B cell (primary cell): ENCODE results near the gene REEP6. TPM values are rescaled to one million over a fixed set of nuclear protein-coding genes. Genes with fewer than 3 reads are reported as not detected.
A peak's percentile ranks its signal among the peaks of the same experiment; 100 is the strongest.

Experiments
- ATAC-seq: fragments of 200-7000 bp; cut with Tn5 transposase; one replicate; pipeline ENCODE4 v1.10.0; 2021; ENCODE audit warnings: low read depth, mild to moderate bottlenecking, moderate number of reproducible peaks, moderate library complexity
- CTCF ChIA-PET: fragments of 350-600 bp; sonication (Branson Sonifier 250); formaldehyde crosslinking; loops from one replicate; lab custom pipeline; 2021; ENCODE audit warnings: antibody characterized with exemption, inconsistent platforms; lab: Charles Lee
- POLR2A ChIA-PET: fragments of 350-600 bp; sonication (Branson Sonifier 250); formaldehyde crosslinking; loops from one replicate; lab custom pipeline; 2021; ENCODE audit warnings: antibody characterized with exemption; lab: Charles Lee
- DNase-seq: peaks from one replicate; pipeline ENCODE4 v3.0.0; 2013
- H2AFZ ChIP-seq: 2 replicates; pipeline ENCODE4 v1.6.1; 2012; ENCODE audit warnings: mild to moderate bottlenecking, low read depth, low read length; ENCODE audit not compliant: insufficient read depth, poor library complexity, severe bottlenecking
- H3K27ac ChIP-seq, 2 donors: 1 replicate in 1 of 2; 2 replicates in 1 of 2; pipeline ENCODE4 v1.5.1; 2012 to 2013; ENCODE audit warnings: low read length in 2 of 2, mild to moderate bottlenecking in 2 of 2, moderate library complexity in 1 of 2
- H3K27me3 ChIP-seq, 4 experiments: fragments of 200-600 bp in 1 of 4; sonication (generic) in 1 of 4; replicated peaks in 1 of 4; 1 replicate in 2 of 4; 2 replicates in 2 of 4; pipeline versions ENCODE4 v1.6.1 to v1.7.0; 2013 to 2016; ENCODE audit warnings: low read length in 3 of 4, mild to moderate bottlenecking in 2 of 4, mixed read lengths in 1 of 4, moderate library complexity in 1 of 4; ENCODE audit not compliant: insufficient read depth in 4 of 4, control insufficient read depth in 3 of 4; ENCODE audit errors: control extremely low read depth in 1 of 4
- H3K36me3 ChIP-seq, 2 experiments: replicated peaks in 1 of 2; 1 replicate in 1 of 2; 2 replicates in 1 of 2; pipeline versions ENCODE4 v1.6.1 to v1.7.1; 2013; ENCODE audit warnings: low read length in 1 of 2; ENCODE audit not compliant: insufficient read depth in 2 of 2, control insufficient read depth in 1 of 2; ENCODE audit errors: control extremely low read depth in 1 of 2, extremely low read depth in 1 of 2
- H3K4me1 ChIP-seq, 2 donors: fragments of 200-600 bp in 1 of 2; sonication (generic) in 1 of 2; 1 replicate in 1 of 2; 2 replicates in 1 of 2; pipeline versions ENCODE4 v1.5.1 to v1.6.1; 2013 to 2017; ENCODE audit warnings: low read length in 2 of 2; ENCODE audit not compliant: control insufficient read depth in 2 of 2, insufficient read depth in 2 of 2
- H3K4me2 ChIP-seq: replicated peaks from 2 replicates; pipeline ENCODE3; 2012; ENCODE audit warnings: mild to moderate bottlenecking, low read depth, low read length; ENCODE audit not compliant: poor library complexity, severe bottlenecking
- H3K4me3 ChIP-seq, 5 experiments: fragments of 200-600 bp in 1 of 5; sonication (generic) in 1 of 5; 1 replicate in 3 of 5; 2 replicates in 2 of 5; pipeline versions ENCODE4 v1.5.1 to v1.7.0; 2011 to 2016; ENCODE audit warnings: low read length in 4 of 5, mild to moderate bottlenecking in 4 of 5, low read depth in 2 of 5, control low read depth in 1 of 5, moderate library complexity in 1 of 5; ENCODE audit not compliant: insufficient read depth in 1 of 5; ENCODE audit errors: control extremely low read depth in 1 of 5, extremely low read depth in 1 of 5
- H3K79me2 ChIP-seq: fragments of 200-600 bp; sonication (generic); one replicate; pipeline ENCODE4 v1.6.0; 2016; ENCODE audit warnings: low read length; ENCODE audit not compliant: control insufficient read depth, insufficient read depth
- H3K9ac ChIP-seq: fragments of 200-600 bp; sonication (generic); 2 replicates; pipeline ENCODE4 v1.6.1; 2017; ENCODE audit warnings: mild to moderate bottlenecking, low read length, moderate library complexity
- H3K9me3 ChIP-seq, 3 donors: one replicate each; pipeline versions ENCODE4 v1.6.1 to v1.7.1; 2013; ENCODE audit warnings: low read length in 2 of 3; ENCODE audit not compliant: control insufficient read depth in 2 of 3, insufficient read depth in 1 of 3; ENCODE audit errors: control extremely low read depth in 1 of 3
- H4K20me1 ChIP-seq: 2 replicates; pipeline ENCODE4 v1.6.0; 2012; ENCODE audit warnings: mild to moderate bottlenecking, low read length; ENCODE audit not compliant: insufficient read depth, control insufficient read depth, poor library complexity, severe bottlenecking
- H3K27ac Mint-ChIP-seq: one replicate; pipeline ENCODE4 v1.8.0; 2021; ENCODE audit warnings: mixed read lengths
- H3K27me3 Mint-ChIP-seq: one replicate; pipeline ENCODE4 v1.8.0; 2021; ENCODE audit warnings: mixed read lengths
- H3K4me1 Mint-ChIP-seq: one replicate; pipeline ENCODE4 v1.8.0; 2021; ENCODE audit warnings: mixed read lengths
- H3K4me3 Mint-ChIP-seq: one replicate; pipeline ENCODE4 v1.8.0; 2021; ENCODE audit warnings: mixed read lengths
- H3K9me3 Mint-ChIP-seq: one replicate; pipeline ENCODE4 v1.8.0; 2022; ENCODE audit warnings: mixed read lengths; ENCODE audit not compliant: insufficient read depth
- EZH2 ChIP-seq: IDR thresholded peaks from 2 replicates; pipeline ENCODE4 v1.6.1; 2012; ENCODE audit warnings: borderline replicate concordance, low read depth, mild to moderate bottlenecking, moderate library complexity, low read length; ENCODE audit not compliant: insufficient read depth, poor library complexity, severe bottlenecking
- WGBS: methylation state at CpG from one replicate; pipeline ENCODE4 v1.1.5; 2013; ENCODE audit warnings: missing lambda C conversion rate; ENCODE audit not compliant: insufficient coverage; 5-methylcytosine and 5-hydroxymethylcytosine counted together
- intact Hi-C: fragments of 100-400 bp; cut with micrococcal nuclease; formaldehyde crosslinking; loops from one replicate; pipeline ENCODE4 v1.10.0; 2022
- polyA plus RNA-seq: library from polyadenylated mRNA; depleted of rRNA; stranded (reverse); fragments of >200 nt; gene quantifications from 2 replicates; pipeline ENCODE4 v1.2.3, GENCODE V29; 2012
- total RNA-seq, 2 donors: library from RNA; stranded (reverse); fragments of 120-200 nt in 1 of 2; gene quantifications; 1 replicate in 1 of 2; 2 replicates in 1 of 2; pipeline versions ENCODE4 v1.2.3 to v1.2.4, GENCODE V29; 2013 to 2022
- TF ChIP-seq, protein P1 (sequence below): fragments of 200-600 bp; IDR thresholded peaks from one replicate; pipeline ENCODE4 v1.8.0; 2022; ENCODE audit warnings: antibody characterized with exemption, mild to moderate bottlenecking

The REEP6 gene
- total and polyA plus RNA-seq, 2 donors (not counting 1 experiment from before 2014, with no cell fraction given): 0.64 to 1.1 TPM

DNA sequence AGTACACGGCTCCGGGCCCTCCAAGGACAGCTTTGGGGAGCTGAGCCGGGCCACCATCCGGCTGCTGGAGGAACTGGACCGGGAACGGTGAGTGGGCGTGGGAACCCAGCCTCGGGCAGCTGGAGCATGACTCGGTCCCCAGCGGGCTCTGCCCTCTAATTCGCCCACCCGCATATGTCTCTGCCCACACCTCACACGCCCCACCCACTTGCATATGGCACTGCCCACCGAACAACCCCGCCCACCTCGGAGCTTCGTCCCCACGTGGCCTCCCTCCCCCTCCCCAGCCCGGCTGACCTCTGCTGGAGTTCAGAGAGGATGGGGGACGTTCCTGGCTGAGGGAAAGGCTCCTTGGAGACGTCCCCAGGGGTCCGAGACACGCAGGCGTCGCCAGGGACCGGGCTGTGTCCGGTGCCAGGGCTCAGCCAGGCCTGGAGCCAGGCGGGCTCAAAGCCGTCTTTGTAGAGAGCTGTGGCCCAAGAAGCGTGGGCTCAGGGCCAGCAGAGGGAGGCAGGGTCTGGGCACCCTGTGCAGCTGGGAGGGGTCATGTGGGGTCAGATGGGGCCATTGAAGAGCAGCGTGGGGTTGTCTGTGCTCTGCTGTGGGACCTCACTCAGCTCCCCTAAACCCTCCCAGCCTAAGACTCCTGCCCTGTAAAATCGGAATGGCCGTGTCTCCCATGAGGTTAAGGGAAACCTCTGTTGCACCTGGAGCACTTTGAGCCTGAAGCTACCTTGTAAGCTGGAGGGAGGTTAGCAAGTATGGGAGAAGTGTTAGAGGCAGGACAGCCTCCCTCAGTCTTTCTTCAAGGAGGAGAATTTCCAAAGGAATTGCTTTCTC, 37.2 kb upstream of the REEP6 start:
- H3K27me3 ChIP-seq: peaks cover 0 to 84% (median 49%) of the 10 kb centered on the region in 4 experiments
- no peak overlapping the region for H2AFZ ChIP-seq
- ATAC-seq (no peak), DNase-seq (no peak)
- 47% methylated on average over 26 of the region's 33 CpGs for whole genome bisulfite sequencing
- intact Hi-C loops: loop anchor here (2.0 kb wide), 1 partner anchor 37 kb away; the partner anchor contains the start of genes PCSK4 and REEP6
- peaks cover 39 to 42% of the 10 kb centered on the region in 2 donors for H3K4me1 ChIP-seq
- H3K4me1 Mint-ChIP-seq: peaks cover 28% of the 10 kb centered on the region
- peak overlapping the region; percentile 51 for H3K4me3 Mint-ChIP-seq
- no peaks in the 10 kb centered on the region for H3K9me3 Mint-ChIP-seq
- ChIA-PET CTCF (interaction anchor here (0.6 to 2.8 kb wide), 3 partner anchors 9 to 685 kb away, joined by 3 to 11 read pairs (median 5); no protein-coding TSS in a partner anchor), POLR2A (interaction anchor here (1.0 to 1.1 kb wide), 2 partner anchors 17 to 22 kb away, joined by 4 to 10 read pairs; no protein-coding TSS in a partner anchor)
- H3K4me3 ChIP-seq: no peak overlapping the region
- H3K27me3 Mint-ChIP-seq: peaks cover 39% of the 10 kb centered on the region
- no peaks in the 10 kb centered on the region for H3K36me3 ChIP-seq
- TF ChIP-seq EZH2: no peak
- TF ChIP-seq, protein P1, sequence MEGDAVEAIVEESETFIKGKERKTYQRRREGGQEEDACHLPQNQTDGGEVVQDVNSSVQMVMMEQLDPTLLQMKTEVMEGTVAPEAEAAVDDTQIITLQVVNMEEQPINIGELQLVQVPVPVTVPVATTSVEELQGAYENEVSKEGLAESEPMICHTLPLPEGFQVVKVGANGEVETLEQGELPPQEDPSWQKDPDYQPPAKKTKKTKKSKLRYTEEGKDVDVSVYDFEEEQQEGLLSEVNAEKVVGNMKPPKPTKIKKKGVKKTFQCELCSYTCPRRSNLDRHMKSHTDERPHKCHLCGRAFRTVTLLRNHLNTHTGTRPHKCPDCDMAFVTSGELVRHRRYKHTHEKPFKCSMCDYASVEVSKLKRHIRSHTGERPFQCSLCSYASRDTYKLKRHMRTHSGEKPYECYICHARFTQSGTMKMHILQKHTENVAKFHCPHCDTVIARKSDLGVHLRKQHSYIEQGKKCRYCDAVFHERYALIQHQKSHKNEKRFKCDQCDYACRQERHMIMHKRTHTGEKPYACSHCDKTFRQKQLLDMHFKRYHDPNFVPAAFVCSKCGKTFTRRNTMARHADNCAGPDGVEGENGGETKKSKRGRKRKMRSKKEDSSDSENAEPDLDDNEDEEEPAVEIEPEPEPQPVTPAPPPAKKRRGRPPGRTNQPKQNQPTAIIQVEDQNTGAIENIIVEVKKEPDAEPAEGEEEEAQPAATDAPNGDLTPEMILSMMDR: no peak
- no peak overlapping the region for H3K9ac ChIP-seq
- H4K20me1 ChIP-seq: peaks cover 7% of the 10 kb centered on the region
- H3K79me2 ChIP-seq: no peaks in the 10 kb centered on the region
- H3K9me3 ChIP-seq: peaks cover 0 to 46% (median 0%) of the 10 kb centered on the region in 3 donors
- H3K27ac Mint-ChIP-seq: peak overlapping the region; percentile 12
- no peak overlapping the region for H3K4me2 ChIP-seq
- no peak overlapping the region for H3K27ac ChIP-seq
